ENCODE data around the gene WFDC1.

Gene WFDC1

DNA sequence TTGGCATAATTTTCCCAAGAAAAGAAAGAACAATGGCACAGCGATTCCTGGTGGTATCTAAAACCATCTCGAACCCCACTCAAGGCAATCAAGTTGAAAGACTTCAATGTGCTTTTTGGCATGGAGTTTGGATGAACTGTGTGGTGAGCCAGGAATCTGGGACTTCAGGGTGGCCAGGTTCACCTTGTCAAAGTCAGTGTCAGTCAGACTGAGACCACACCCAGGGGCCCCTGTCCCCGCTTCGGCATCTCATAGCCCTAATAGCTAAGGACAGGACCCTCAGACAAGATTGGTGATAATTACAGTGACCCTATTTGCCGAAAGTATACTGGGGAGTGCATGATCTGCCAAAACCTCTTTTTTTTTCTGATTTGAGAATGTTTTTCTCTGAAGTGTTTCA lies 25.8 kb downstream of the WFDC1 start:
- Histone ChIP-seq H3K4me1 (ENCODE audit: insufficient read depth, low read length) (no peaks in the 10 kb centered on the region), H3K36me3 (ENCODE audit: insufficient read depth, low read length) (peaks cover 5% of the 10 kb centered on the region), H3K27me3 (ENCODE audit: control insufficient read depth in 1 of 2, insufficient read depth in 2 of 2, low read length in 2 of 2) (no peaks in the 10 kb centered on the region), H3K4me3 (ENCODE audit: low read depth in 1 of 2, low read length in 2 of 2) (no peak overlapping the region), H3K9ac (ENCODE audit: low read length) (no peak overlapping the region), H3K27ac (ENCODE audit: low read depth, low read length) (no peak overlapping the region), H3K9me3 (ENCODE audit: low read length) (no peaks in the 10 kb centered on the region)

DNA sequence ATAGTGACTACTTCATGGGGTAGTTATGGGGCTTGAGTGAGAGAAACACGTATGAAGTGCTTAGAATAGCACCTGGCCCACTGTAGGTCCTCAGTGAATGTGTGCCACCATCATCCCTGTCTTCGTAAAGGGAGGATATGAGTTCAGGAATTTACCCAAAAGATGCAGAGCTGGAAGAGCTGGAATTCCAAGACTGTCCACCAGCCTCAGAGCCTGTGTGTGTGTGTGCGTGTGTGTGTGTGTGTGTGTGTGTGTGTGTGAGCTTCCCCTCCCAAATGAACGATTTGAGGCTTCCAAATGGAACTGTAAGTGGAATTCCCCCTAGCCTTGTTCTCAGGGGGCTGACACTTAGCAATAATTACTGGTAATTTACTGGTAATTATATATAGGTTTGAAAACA lies 27.3 kb downstream of the WFDC1 start:
- Histone ChIP-seq H3K9ac (ENCODE audit: low read length) (no peak overlapping the region), H3K9me3 (ENCODE audit: low read length) (no peaks in the 10 kb centered on the region), H3K36me3 (ENCODE audit: insufficient read depth, low read length) (peaks cover 19% of the 10 kb centered on the region), H3K4me1 (ENCODE audit: insufficient read depth, low read length) (no peaks in the 10 kb centered on the region), H3K27ac (ENCODE audit: low read depth, low read length) (no peak overlapping the region), H3K27me3 (ENCODE audit: control insufficient read depth in 1 of 2, insufficient read depth in 2 of 2, low read length in 2 of 2) (no peaks in the 10 kb centered on the region), H3K4me3 (ENCODE audit: low read depth in 1 of 2, low read length in 2 of 2) (no peak overlapping the region)

DNA sequence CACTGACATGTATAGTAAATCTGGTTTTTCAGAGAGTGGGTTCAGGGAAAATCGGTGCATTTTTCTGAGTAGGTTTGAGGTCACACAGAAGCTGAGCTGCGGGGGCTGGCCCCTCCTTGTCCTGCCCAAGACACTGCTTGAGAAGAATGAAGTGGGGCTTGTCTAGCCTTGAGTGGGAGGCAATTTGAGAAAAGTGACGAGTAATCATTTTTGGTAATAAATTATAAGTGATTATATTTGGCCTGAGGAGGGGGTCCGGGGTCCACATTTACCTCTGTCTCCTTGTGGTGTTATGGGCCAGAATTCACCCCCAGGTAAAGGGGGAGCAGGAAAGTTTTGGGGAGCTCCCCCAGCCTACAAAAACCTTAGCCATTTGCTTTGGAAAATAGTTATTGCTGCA lies 28.1 kb downstream of the WFDC1 start:
- H3K9ac ChIP-seq (ENCODE audit: low read length): no peak overlapping the region
- no peaks in the 10 kb centered on the region for H3K9me3 ChIP-seq (ENCODE audit: low read length)
- no peak overlapping the region for H3K4me3 ChIP-seq (ENCODE audit: low read depth in 1 of 2, low read length in 2 of 2)
- H3K36me3 ChIP-seq (ENCODE audit: insufficient read depth, low read length): peaks cover 20% of the 10 kb centered on the region
- no peak overlapping the region for H3K27ac ChIP-seq (ENCODE audit: low read depth, low read length)
- no peaks in the 10 kb centered on the region for H3K4me1 ChIP-seq (ENCODE audit: insufficient read depth, low read length)
- H3K27me3 ChIP-seq (ENCODE audit: control insufficient read depth in 1 of 2, insufficient read depth in 2 of 2, low read length in 2 of 2): no peaks in the 10 kb centered on the region

DNA sequence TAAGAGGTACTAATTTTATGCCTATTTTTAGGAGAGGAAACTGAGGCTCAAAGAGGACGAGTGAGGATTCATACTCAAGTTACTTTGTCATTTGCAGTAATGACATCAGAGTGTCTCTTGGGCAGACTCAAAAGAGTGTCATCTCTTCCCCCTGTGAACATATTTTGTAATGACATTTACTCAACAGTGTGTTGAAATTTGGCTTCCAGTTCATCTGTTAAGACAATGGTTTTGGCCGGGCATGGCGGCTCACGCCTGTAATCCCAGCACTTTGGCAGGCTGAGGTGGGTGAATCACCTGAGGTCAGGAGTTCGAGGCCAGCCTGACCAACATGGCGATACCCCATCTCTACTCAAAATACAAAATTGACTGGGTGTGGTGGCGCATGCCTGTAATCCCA lies 28.9 kb downstream of the WFDC1 start:
- no peaks in the 10 kb centered on the region for H3K4me1 ChIP-seq (ENCODE audit: insufficient read depth, low read length)
- H3K27ac ChIP-seq (ENCODE audit: low read depth, low read length): no peak overlapping the region
- no peaks in the 10 kb centered on the region for H3K27me3 ChIP-seq (ENCODE audit: control insufficient read depth in 1 of 2, insufficient read depth in 2 of 2, low read length in 2 of 2)
- H3K36me3 ChIP-seq (ENCODE audit: insufficient read depth, low read length): peaks cover 29% of the 10 kb centered on the region
- H3K4me3 ChIP-seq (ENCODE audit: low read depth in 1 of 2, low read length in 2 of 2): no peak overlapping the region
- no peaks in the 10 kb centered on the region for H3K9me3 ChIP-seq (ENCODE audit: low read length)
- no peak overlapping the region for H3K9ac ChIP-seq (ENCODE audit: low read length)

DNA sequence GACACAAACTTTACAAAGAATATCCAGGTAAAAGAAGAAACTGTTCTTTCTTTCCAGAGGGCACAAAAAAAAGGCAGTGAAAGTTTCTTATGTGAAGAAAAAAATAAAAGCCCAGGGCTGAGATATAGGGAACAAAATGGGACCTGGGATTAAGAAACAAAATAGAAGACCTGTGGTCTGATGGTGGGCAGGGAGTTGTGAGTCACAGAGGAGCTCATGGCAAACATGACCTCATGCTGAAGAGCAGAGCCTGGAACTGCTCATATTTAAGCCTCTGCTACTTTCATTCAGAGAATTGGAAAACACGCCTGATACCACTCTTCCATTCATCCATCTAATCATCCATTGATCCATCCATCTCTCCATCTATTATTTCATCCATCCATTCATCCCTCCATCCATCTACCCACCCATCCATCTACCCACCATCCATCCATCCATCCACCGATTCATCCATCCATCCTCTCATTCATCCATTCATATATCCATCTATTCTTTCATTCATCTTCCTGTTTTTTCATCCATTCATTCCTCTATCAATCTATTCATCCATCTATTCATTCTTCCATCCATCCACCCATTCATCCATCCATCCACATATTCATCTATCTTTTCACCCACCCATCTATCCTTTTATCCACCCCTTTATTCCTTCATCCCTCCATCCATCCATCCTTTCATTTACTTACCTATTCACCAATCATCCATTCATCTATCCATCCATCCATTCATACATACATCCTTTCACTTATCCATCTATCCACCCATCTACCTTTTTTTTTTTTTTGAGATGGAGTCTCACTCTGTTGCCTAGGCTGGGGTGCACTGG lies 30.0 kb downstream of the WFDC1 start:
- H3K9ac ChIP-seq (ENCODE audit: low read length): no peak overlapping the region
- H3K27ac ChIP-seq (ENCODE audit: low read depth, low read length): no peak overlapping the region
- H3K36me3 ChIP-seq (ENCODE audit: insufficient read depth, low read length): peaks cover 38% of the 10 kb centered on the region
- H3K9me3 ChIP-seq (ENCODE audit: low read length): no peaks in the 10 kb centered on the region
- H3K4me1 ChIP-seq (ENCODE audit: insufficient read depth, low read length): no peaks in the 10 kb centered on the region
- H3K27me3 ChIP-seq (ENCODE audit: control insufficient read depth in 1 of 2, insufficient read depth in 2 of 2, low read length in 2 of 2): no peaks in the 10 kb centered on the region
- H3K4me3 ChIP-seq (ENCODE audit: low read depth in 1 of 2, low read length in 2 of 2): no peak overlapping the region

DNA sequence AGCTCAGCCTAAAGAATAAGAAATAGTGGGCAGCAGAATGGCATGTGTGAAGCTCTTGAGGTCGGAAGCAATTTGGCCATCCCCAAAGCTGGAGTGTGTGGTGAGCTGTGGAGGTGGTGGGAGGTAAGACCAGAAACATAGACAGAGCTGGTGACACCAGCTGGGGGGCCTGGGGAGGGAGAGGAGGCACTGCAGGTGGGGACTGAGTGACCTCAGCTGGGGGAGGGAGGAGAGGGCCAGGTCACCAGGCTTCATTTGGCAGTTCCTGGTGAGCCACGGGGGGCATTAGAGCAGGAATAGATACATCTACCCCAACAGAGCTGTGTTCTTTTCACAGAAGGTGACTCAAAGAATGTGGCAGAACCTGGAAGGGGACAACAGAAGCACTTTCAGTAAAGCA lies 31.9 kb downstream of the WFDC1 start:
- no peaks in the 10 kb centered on the region for H3K27me3 ChIP-seq (ENCODE audit: control insufficient read depth in 1 of 2, insufficient read depth in 2 of 2, low read length in 2 of 2)
- H3K4me3 ChIP-seq (ENCODE audit: low read depth in 1 of 2, low read length in 2 of 2): no peak overlapping the region
- no peaks in the 10 kb centered on the region for H3K9me3 ChIP-seq (ENCODE audit: low read length)
- no peak overlapping the region for H3K9ac ChIP-seq (ENCODE audit: low read length)
- H3K4me1 ChIP-seq (ENCODE audit: insufficient read depth, low read length): no peaks in the 10 kb centered on the region
- peaks cover 44% of the 10 kb centered on the region for H3K36me3 ChIP-seq (ENCODE audit: insufficient read depth, low read length)
- no peak overlapping the region for H3K27ac ChIP-seq (ENCODE audit: low read depth, low read length)

DNA sequence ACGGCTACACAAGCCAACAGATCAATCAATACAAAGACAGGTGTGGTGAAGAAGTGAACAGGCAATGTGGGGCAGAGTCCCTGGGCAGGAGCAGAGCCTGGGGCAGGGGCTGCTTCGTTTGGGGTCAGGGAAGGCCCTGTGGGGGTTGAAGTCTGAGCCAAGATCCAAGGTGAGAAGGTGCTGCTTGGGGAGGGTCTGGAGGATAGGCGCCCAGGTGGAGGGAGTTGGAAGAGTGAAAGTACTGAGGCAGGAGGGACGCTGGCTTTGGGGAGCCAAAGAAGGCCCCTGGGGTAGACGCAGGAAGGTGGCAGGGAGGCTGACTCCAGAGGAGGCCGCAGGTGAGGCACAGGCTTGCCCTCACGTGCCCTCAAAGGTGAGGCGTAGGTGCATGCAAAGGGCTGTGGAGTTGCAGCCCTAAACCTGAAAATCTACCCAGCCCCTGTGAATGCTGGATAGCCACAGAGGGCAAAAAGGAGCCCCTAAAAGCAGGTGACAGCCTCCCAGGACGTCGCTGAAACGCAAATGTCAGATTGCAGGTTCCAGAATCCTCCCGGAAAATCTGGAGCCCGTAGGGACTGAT lies 33.3 kb downstream of the WFDC1 start:
- Histone ChIP-seq H3K27ac (ENCODE audit: low read depth, low read length) (no peak overlapping the region), H3K9ac (ENCODE audit: low read length) (no peak overlapping the region), H3K4me1 (ENCODE audit: insufficient read depth, low read length) (no peaks in the 10 kb centered on the region), H3K9me3 (ENCODE audit: low read length) (no peaks in the 10 kb centered on the region), H3K36me3 (ENCODE audit: insufficient read depth, low read length) (peaks cover 52% of the 10 kb centered on the region), H3K4me3 (ENCODE audit: low read depth in 1 of 2, low read length in 2 of 2) (no peak overlapping the region), H3K27me3 (ENCODE audit: control insufficient read depth in 1 of 2, insufficient read depth in 2 of 2, low read length in 2 of 2) (no peaks in the 10 kb centered on the region)

DNA sequence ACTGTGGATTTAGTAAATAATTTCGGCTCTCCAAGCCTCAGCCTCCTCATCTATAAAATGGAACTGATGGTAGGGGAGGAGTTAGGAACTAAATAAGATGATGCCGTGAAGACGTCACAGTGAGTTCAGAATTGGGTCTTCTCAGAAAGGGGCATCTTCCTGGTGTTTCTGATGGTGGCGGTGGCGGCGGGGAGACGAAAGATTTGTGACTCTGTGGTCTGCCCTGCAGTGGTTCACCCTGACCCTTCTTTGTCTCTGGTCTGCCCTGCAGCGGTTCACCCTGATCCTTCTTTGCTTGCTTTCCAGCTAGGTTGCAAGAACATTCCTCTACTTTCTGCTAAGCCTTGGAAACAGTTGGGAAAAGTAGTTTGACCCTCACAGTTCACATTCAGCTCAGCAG lies 34.3 kb downstream of the WFDC1 start:
- no peak overlapping the region for H3K4me3 ChIP-seq (ENCODE audit: low read depth in 1 of 2, low read length in 2 of 2)
- H3K27ac ChIP-seq (ENCODE audit: low read depth, low read length): no peak overlapping the region
- H3K4me1 ChIP-seq (ENCODE audit: insufficient read depth, low read length): no peaks in the 10 kb centered on the region
- H3K36me3 ChIP-seq (ENCODE audit: insufficient read depth, low read length): peaks cover 52% of the 10 kb centered on the region
- H3K9me3 ChIP-seq (ENCODE audit: low read length): no peaks in the 10 kb centered on the region
- no peaks in the 10 kb centered on the region for H3K27me3 ChIP-seq (ENCODE audit: control insufficient read depth in 1 of 2, insufficient read depth in 2 of 2, low read length in 2 of 2)
- H3K9ac ChIP-seq (ENCODE audit: low read length): no peak overlapping the region

DNA sequence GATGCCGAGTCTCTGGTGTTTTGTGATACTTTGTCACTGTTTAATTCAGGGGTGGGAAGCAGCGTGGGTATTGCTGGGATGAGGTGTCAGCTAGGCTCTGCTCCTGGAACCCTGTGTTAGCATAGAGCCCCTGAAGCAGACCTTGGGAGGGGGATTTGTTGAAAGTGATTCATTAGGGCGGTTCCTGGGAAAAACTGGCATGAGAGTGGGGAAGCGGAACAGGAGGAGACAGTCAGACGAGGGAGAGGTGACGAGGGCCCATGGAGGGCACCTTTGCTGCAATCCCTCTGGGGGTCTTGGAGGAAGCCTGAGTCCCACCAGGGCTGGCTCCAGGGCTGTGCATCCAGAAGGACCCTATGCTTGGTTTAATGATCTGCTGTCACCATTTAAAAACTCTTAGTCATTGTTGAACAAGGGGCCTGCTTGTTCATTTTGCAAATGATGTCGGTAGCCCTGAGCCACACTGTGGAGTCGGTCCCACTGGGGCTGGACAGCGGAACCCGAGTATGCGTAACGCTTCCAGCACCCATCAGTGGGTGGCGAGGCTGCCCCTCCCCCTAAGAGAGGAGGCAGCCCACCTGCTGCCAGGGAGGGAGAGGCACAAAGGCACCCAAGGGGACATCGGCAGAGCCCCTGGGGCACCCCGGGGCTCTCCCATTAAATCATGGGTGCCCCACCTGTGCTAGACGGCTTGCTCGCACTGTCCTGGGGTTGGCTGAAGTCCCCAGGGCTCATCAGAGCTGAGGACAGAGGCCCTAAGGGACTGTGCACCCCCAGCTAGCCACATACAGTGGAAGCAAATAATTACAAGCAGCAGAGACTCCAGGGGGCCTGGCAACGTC lies 35.4 kb downstream of the WFDC1 start:
- peaks cover 52% of the 10 kb centered on the region for H3K36me3 ChIP-seq (ENCODE audit: insufficient read depth, low read length)
- H3K27me3 ChIP-seq (ENCODE audit: control insufficient read depth in 1 of 2, insufficient read depth in 2 of 2, low read length in 2 of 2): no peaks in the 10 kb centered on the region
- H3K9ac ChIP-seq (ENCODE audit: low read length): no peak overlapping the region
- no peak overlapping the region for H3K4me3 ChIP-seq (ENCODE audit: low read depth in 1 of 2, low read length in 2 of 2)
- H3K27ac ChIP-seq (ENCODE audit: low read depth, low read length): no peak overlapping the region
- no peaks in the 10 kb centered on the region for H3K4me1 ChIP-seq (ENCODE audit: insufficient read depth, low read length)
- H3K9me3 ChIP-seq (ENCODE audit: low read length): no peaks in the 10 kb centered on the region

DNA sequence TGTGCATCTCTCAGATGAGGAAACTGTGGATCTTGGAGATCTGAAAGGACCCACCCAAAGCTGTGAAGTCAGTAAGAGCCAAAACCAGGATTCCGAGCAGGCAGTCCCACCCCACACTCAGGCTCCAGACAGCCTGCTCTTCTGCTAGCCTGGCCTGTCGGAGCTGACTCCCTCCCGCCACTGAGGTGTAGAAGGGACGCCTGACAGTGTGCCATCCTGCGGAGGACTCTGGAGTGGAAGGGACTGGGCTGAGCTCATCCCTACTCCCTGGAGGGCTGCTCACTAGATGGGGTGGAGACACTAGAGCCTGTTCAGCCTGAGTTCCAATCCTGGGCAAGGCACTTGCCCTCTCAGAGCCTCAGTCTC lies 36.0 kb downstream of the WFDC1 start:
- Histone ChIP-seq H3K9ac (ENCODE audit: low read length) (no peak overlapping the region), H3K4me1 (ENCODE audit: insufficient read depth, low read length) (no peaks in the 10 kb centered on the region), H3K36me3 (ENCODE audit: insufficient read depth, low read length) (peaks cover 49% of the 10 kb centered on the region), H3K27ac (ENCODE audit: low read depth, low read length) (no peak overlapping the region), H3K4me3 (ENCODE audit: low read depth in 1 of 2, low read length in 2 of 2) (no peak overlapping the region), H3K27me3 (ENCODE audit: control insufficient read depth in 1 of 2, insufficient read depth in 2 of 2, low read length in 2 of 2) (no peaks in the 10 kb centered on the region), H3K9me3 (ENCODE audit: low read length) (no peaks in the 10 kb centered on the region)

DNA sequence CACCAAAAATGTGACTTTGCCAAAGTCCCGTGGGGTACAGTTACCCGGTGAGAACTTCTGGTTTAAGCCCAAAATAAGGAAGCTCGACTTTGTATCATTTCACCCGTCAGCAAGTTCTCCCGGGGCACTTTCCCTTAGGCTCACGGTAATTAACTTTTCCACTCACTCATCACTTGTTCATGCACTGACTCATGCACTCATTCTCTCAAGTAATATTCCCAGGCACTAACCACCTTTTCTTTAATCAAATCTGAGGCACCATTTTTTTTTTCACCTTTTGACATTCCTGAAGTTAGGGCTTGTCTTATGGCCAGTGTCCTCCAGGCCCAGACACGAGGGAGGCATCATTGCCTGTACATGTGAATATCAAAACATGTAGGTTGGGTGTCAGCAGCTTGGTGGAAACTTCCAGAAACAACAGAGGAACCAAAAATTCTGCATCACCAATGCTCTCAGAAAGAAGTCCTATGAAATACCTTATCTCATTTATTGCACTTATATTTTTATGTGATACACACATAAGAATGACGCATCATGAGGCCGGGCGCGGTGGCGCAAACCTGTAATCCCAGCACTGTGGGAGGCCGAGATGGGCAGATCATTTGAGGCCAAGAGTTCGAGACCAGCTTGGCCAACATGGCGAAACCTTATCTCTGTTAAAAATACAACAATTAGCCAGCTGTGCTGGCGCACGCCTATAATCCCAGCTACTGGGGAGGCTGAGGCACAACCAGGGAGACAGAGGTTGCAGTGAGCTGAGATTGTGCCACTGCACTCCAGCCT lies 37.5 kb downstream of the WFDC1 start:
- Histone ChIP-seq H3K9ac (ENCODE audit: low read length) (no peak overlapping the region), H3K4me1 (ENCODE audit: insufficient read depth, low read length) (no peaks in the 10 kb centered on the region), H3K9me3 (ENCODE audit: low read length) (no peaks in the 10 kb centered on the region), H3K36me3 (ENCODE audit: insufficient read depth, low read length) (peaks cover 36% of the 10 kb centered on the region), H3K27ac (ENCODE audit: low read depth, low read length) (no peak overlapping the region), H3K27me3 (ENCODE audit: control insufficient read depth in 1 of 2, insufficient read depth in 2 of 2, low read length in 2 of 2) (no peaks in the 10 kb centered on the region), H3K4me3 (ENCODE audit: low read depth in 1 of 2, low read length in 2 of 2) (no peak overlapping the region)
